Liver (tissue), 3 donors: Measurements from ENCODE around the gene CABCOCO1.

Source experiments
- EGR1 ChIP-seq, 2 donors: IDR thresholded peaks; 2 replicates each; pipeline ENCODE4 v1.6.1; 2016 to 2018; ENCODE audit warnings: antibody characterized with exemption in 2 of 2, low read depth in 2 of 2
- FOXA1 ChIP-seq: IDR thresholded peaks from 2 replicates; pipeline ENCODE4 v1.6.1; 2016; ENCODE audit warnings: antibody characterized with exemption
- HNF4A ChIP-seq, 2 donors: conservative IDR thresholded peaks; 2 replicates each; pipeline ENCODE4 v1.6.1; 2016; ENCODE audit warnings: antibody characterized with exemption in 2 of 2, mild to moderate bottlenecking in 2 of 2
- HNF4G ChIP-seq: IDR thresholded peaks from 2 replicates; pipeline ENCODE4 v1.6.1; 2016; ENCODE audit warnings: antibody characterized with exemption
- RAD21 ChIP-seq, 2 donors: IDR thresholded peaks; 2 replicates each; pipeline ENCODE4 v1.6.1; 2016; ENCODE audit warnings: antibody characterized with exemption in 2 of 2, mild to moderate bottlenecking in 2 of 2
- SP1 ChIP-seq: IDR thresholded peaks from 2 replicates; pipeline ENCODE4 v1.6.1; 2018; ENCODE audit warnings: antibody characterized with exemption, mild to moderate bottlenecking
- TF ChIP-seq, protein P1 (sequence below): fragments of 150-350 bp; IDR thresholded peaks from 2 replicates; pipeline ENCODE4 v1.5.1; 2017; ENCODE audit warnings: improper control_type of control experiment, low read depth, low read length; ENCODE audit not compliant: missing input control
- TF ChIP-seq, protein P2 (sequence below): IDR thresholded peaks from 2 replicates; pipeline ENCODE4 v1.6.1; 2016; ENCODE audit warnings: antibody characterized with exemption, mild to moderate bottlenecking
- TF ChIP-seq, protein P3 (sequence below): IDR thresholded peaks from 2 replicates; pipeline ENCODE4 v1.6.1; 2016; ENCODE audit warnings: antibody characterized with exemption
- donor health status: healthy.
- donor health status: healthy.

DNA sequence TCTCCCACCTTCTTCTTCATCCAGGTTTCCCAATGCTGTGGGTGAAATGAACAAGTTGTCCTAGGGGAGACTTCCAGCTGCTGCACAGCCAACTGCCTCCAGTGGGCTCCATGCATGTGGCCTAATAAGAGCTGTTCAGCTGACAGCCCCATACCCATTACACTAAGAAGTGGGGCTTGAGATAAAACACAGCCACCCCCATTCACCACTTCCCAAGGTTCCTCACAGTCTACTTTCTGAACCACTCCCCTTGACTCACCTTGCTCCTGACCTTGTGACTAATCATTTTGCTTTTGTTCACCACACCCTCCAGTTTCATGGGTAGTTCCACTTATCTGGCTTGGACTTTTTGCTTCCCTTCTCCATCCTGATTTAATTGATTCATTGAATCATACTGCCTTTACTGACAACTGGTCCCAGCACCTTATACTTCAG lies 119.3 kb downstream of the CABCOCO1 start:
- TF ChIP-seq, protein P1, sequence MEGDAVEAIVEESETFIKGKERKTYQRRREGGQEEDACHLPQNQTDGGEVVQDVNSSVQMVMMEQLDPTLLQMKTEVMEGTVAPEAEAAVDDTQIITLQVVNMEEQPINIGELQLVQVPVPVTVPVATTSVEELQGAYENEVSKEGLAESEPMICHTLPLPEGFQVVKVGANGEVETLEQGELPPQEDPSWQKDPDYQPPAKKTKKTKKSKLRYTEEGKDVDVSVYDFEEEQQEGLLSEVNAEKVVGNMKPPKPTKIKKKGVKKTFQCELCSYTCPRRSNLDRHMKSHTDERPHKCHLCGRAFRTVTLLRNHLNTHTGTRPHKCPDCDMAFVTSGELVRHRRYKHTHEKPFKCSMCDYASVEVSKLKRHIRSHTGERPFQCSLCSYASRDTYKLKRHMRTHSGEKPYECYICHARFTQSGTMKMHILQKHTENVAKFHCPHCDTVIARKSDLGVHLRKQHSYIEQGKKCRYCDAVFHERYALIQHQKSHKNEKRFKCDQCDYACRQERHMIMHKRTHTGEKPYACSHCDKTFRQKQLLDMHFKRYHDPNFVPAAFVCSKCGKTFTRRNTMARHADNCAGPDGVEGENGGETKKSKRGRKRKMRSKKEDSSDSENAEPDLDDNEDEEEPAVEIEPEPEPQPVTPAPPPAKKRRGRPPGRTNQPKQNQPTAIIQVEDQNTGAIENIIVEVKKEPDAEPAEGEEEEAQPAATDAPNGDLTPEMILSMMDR, result no peak
- TF ChIP-seq SP1 (no peak), FOXA1 (no peak), EGR1 (IDR thresholded peaks at IDR 0.05; ENCODE audit: low read depth in 2 of 2) (no peak), RAD21 (IDR thresholded peaks at IDR 0.05) (no peak), HNF4A (conservative IDR thresholded peaks at IDR 0.05) (no peak), HNF4G (no peak)
- TF ChIP-seq, protein P2, sequence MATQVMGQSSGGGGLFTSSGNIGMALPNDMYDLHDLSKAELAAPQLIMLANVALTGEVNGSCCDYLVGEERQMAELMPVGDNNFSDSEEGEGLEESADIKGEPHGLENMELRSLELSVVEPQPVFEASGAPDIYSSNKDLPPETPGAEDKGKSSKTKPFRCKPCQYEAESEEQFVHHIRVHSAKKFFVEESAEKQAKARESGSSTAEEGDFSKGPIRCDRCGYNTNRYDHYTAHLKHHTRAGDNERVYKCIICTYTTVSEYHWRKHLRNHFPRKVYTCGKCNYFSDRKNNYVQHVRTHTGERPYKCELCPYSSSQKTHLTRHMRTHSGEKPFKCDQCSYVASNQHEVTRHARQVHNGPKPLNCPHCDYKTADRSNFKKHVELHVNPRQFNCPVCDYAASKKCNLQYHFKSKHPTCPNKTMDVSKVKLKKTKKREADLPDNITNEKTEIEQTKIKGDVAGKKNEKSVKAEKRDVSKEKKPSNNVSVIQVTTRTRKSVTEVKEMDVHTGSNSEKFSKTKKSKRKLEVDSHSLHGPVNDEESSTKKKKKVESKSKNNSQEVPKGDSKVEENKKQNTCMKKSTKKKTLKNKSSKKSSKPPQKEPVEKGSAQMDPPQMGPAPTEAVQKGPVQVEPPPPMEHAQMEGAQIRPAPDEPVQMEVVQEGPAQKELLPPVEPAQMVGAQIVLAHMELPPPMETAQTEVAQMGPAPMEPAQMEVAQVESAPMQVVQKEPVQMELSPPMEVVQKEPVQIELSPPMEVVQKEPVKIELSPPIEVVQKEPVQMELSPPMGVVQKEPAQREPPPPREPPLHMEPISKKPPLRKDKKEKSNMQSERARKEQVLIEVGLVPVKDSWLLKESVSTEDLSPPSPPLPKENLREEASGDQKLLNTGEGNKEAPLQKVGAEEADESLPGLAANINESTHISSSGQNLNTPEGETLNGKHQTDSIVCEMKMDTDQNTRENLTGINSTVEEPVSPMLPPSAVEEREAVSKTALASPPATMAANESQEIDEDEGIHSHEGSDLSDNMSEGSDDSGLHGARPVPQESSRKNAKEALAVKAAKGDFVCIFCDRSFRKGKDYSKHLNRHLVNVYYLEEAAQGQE, result no peak
- TF ChIP-seq, protein P3, sequence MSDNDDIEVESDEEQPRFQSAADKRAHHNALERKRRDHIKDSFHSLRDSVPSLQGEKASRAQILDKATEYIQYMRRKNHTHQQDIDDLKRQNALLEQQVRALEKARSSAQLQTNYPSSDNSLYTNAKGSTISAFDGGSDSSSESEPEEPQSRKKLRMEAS, result no peak
